Uterus (tissue), 2 donors: ENCODE measurements around the gene DGKH.

Experiments
- POLR2A ChIP-seq, 2 donors: fragments of 450-650 bp; IDR thresholded peaks; one replicate each; pipeline ENCODE4 v1.6.1; 2016; ENCODE audit warnings: antibody characterized with exemption in 2 of 2, mild to moderate bottlenecking in 1 of 2, moderate library complexity in 1 of 2
- TF ChIP-seq, protein P1 (sequence below), 4 experiments: fragments of 200-600 bp in 2 of 4; fragments of 450-650 bp in 2 of 4; sonication (generic) in 2 of 4; IDR thresholded peaks; one replicate each; pipeline ENCODE4 v1.5.1; 2016 to 2019; ENCODE audit warnings: antibody characterized with exemption in 4 of 4, mild to moderate bottlenecking in 2 of 4, moderate library complexity in 1 of 4

- TF ChIP-seq, protein P1, sequence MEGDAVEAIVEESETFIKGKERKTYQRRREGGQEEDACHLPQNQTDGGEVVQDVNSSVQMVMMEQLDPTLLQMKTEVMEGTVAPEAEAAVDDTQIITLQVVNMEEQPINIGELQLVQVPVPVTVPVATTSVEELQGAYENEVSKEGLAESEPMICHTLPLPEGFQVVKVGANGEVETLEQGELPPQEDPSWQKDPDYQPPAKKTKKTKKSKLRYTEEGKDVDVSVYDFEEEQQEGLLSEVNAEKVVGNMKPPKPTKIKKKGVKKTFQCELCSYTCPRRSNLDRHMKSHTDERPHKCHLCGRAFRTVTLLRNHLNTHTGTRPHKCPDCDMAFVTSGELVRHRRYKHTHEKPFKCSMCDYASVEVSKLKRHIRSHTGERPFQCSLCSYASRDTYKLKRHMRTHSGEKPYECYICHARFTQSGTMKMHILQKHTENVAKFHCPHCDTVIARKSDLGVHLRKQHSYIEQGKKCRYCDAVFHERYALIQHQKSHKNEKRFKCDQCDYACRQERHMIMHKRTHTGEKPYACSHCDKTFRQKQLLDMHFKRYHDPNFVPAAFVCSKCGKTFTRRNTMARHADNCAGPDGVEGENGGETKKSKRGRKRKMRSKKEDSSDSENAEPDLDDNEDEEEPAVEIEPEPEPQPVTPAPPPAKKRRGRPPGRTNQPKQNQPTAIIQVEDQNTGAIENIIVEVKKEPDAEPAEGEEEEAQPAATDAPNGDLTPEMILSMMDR (IDR thresholded peaks at IDR 0.05) = no peak
- no peak for TF ChIP-seq POLR2A (IDR thresholded peaks at IDR 0.05)
Measured at GRCh38 chr13:42109957-42110356, 61.5 kb downstream of the DGKH start.
